GM23338 (cell line): ENCODE measurements around the gene WNT9A. TPM values are rescaled to one million over a fixed set of nuclear protein-coding genes. Genes with fewer than 3 reads are reported as not detected.

Source experiments
- ATAC-seq: fragments of 200-7000 bp; cut with Tn5 transposase; 3 replicates; pipeline ENCODE4 v1.9.1; 2020
- DNase-seq: peaks from one replicate; pipeline ENCODE4 v3.0.0-alpha.2; 2015; ENCODE audit warnings: low spot score
- H2AFZ ChIP-seq: fragments of 200-600 bp; sonication (generic); 2 replicates; pipeline ENCODE4 v1.8.0; 2016; ENCODE audit warnings: antibody characterized with exemption, mild to moderate bottlenecking, moderate library complexity
- H3F3A ChIP-seq: fragments of 200-600 bp; sonication (generic); replicated peaks from 2 replicates; pipeline ENCODE4 v1.8.0; 2017; ENCODE audit warnings: antibody characterized with exemption, mixed run types, low read depth
- H3K27ac ChIP-seq: fragments of 200-600 bp; sonication (generic); 2 replicates; pipeline ENCODE4 v1.6.1; 2016; ENCODE audit warnings: low read depth
- H3K27me3 ChIP-seq: fragments of 200-600 bp; sonication (generic); 2 replicates; pipeline ENCODE4 v1.8.0; 2016; ENCODE audit warnings: mild to moderate bottlenecking, mixed run types, moderate library complexity; ENCODE audit not compliant: insufficient read depth
- H3K36me3 ChIP-seq: fragments of 200-600 bp; sonication (generic); 2 replicates; pipeline ENCODE4 v1.8.0; 2016; ENCODE audit warnings: mild to moderate bottlenecking; ENCODE audit not compliant: insufficient read depth
- H3K4me1 ChIP-seq: fragments of 200-600 bp; sonication (generic); 2 replicates; pipeline ENCODE4 v1.8.0; 2016; ENCODE audit warnings: mild to moderate bottlenecking, moderate library complexity; ENCODE audit not compliant: insufficient read depth
- H3K4me2 ChIP-seq: fragments of 200-600 bp; sonication (generic); 2 replicates; pipeline ENCODE4 v1.7.1; 2017; ENCODE audit warnings: mixed run types
- H3K4me3 ChIP-seq: fragments of 200-600 bp; sonication (generic); 2 replicates; pipeline ENCODE4 v1.6.1; 2016; ENCODE audit warnings: mixed run types
- H3K79me2 ChIP-seq: fragments of 200-600 bp; sonication (generic); replicated peaks from 2 replicates; pipeline ENCODE4 v1.8.0; 2017; ENCODE audit warnings: mild to moderate bottlenecking; ENCODE audit not compliant: insufficient read depth
- H3K9me2 ChIP-seq: fragments of 200-600 bp; sonication (generic); 2 replicates; pipeline ENCODE4 v1.8.0; 2017; ENCODE audit not compliant: insufficient read depth
- H4K20me1 ChIP-seq: fragments of 200-600 bp; sonication (generic); replicated peaks from 2 replicates; pipeline ENCODE4 v1.8.0; 2017; ENCODE audit warnings: mild to moderate bottlenecking; ENCODE audit not compliant: insufficient read depth
- H3K27ac Mint-ChIP-seq: 2 replicates; pipeline ENCODE4 v1.8.0; 2020; ENCODE audit warnings: inconsistent platforms, mild to moderate bottlenecking, moderate library complexity, mixed read lengths
- H3K27me3 Mint-ChIP-seq: 3 replicates; pipeline ENCODE4 v1.8.0; 2022; ENCODE audit warnings: low read depth, mild to moderate bottlenecking, moderate library complexity, mixed read lengths, inconsistent platforms; ENCODE audit not compliant: insufficient read depth, poor library complexity
- H3K36me3 Mint-ChIP-seq: 3 replicates; pipeline ENCODE4 v1.8.0; 2021; ENCODE audit warnings: low read depth, mild to moderate bottlenecking, inconsistent platforms, moderate library complexity, mixed read lengths
- H3K4me1 Mint-ChIP-seq: 3 replicates; pipeline ENCODE4 v1.8.0; 2020; ENCODE audit warnings: mild to moderate bottlenecking, inconsistent platforms, mixed read lengths
- H3K4me3 Mint-ChIP-seq: 3 replicates; pipeline ENCODE4 v1.8.0; 2021; ENCODE audit warnings: moderate library complexity, mild to moderate bottlenecking, inconsistent platforms, mixed read lengths
- H3K9me3 Mint-ChIP-seq: 3 replicates; pipeline ENCODE4 v1.8.0; 2020; ENCODE audit warnings: moderate library complexity, mild to moderate bottlenecking, inconsistent platforms, mixed read lengths
- CREB1 ChIP-seq: fragments of 250-450 bp; sonication (Bioruptor Pico); IDR thresholded peaks from 2 replicates; pipeline ENCODE4 v1.5.0; 2020; ENCODE audit warnings: low read depth, mild to moderate bottlenecking, moderate library complexity
- EZH2 ChIP-seq: fragments of 200-600 bp; sonication (generic); IDR thresholded peaks from one replicate; pipeline ENCODE4 v1.8.0; 2017; ENCODE audit warnings: antibody characterized with exemption, mild to moderate bottlenecking, low read depth; ENCODE audit not compliant: unreplicated experiment
- EZH2phosphoT487 ChIP-seq: fragments of 200-600 bp; sonication (generic); IDR thresholded peaks from one replicate; pipeline ENCODE4 v1.8.1; 2018; ENCODE audit warnings: antibody characterized with exemption; ENCODE audit not compliant: unreplicated experiment
- JUNB ChIP-seq: IDR thresholded peaks from one replicate; pipeline ENCODE4 v1.6.1; 2016; ENCODE audit warnings: antibody characterized with exemption; ENCODE audit not compliant: unreplicated experiment
- NANOG ChIP-seq: IDR thresholded peaks from 2 replicates; pipeline ENCODE4 v1.6.1; 2016; ENCODE audit warnings: antibody characterized with exemption, borderline replicate concordance
- REST ChIP-seq: IDR thresholded peaks from one replicate; pipeline ENCODE4 v1.6.1; 2018; ENCODE audit warnings: antibody characterized with exemption; ENCODE audit not compliant: unreplicated experiment
- ZNF114 ChIP-seq: fragments of 250-450 bp; sonication (Bioruptor Pico); IDR thresholded peaks from 2 replicates; pipeline ENCODE4 v1.5.0; 2020; ENCODE audit warnings: mild to moderate bottlenecking, moderate library complexity
- ZNF331 ChIP-seq: fragments of 250-450 bp; sonication (Bioruptor Pico); IDR thresholded peaks from 2 replicates; pipeline ENCODE4 v1.5.0; 2020; ENCODE audit warnings: low read depth, mild to moderate bottlenecking, moderate library complexity
- polyA plus RNA-seq: library from polyadenylated mRNA; unstranded; fragments of >200 nt; fragmentation: Nextera tagmentation; extraction: Ambion mirVana; gene quantifications from 2 replicates; pipeline ENCODE4 v1.2.1, GENCODE V29; 2016
- total RNA-seq: library from RNA; depleted of rRNA; stranded (reverse); fragments of >200 nt; shearing (Covaris generic); gene quantifications from 2 replicates; pipeline ENCODE4 v1.2.3, GENCODE V29; 2014
- TF ChIP-seq, protein P1 (sequence below), 2 experiments: fragments of 200-600 bp in 1 of 2; sonication (generic) in 1 of 2; conservative IDR thresholded peaks; 2 replicates each; pipeline versions ENCODE4 v1.5.1 to v1.6.1; 2016 to 2017; ENCODE audit warnings: antibody characterized with exemption in 2 of 2, low read depth in 2 of 2, mild to moderate bottlenecking in 2 of 2, moderate library complexity in 1 of 2
- TF ChIP-seq, protein P2 (sequence below): IDR thresholded peaks from 2 replicates; pipeline ENCODE4 v1.6.1; 2016; ENCODE audit warnings: antibody characterized with exemption

The WNT9A gene
- total and polyA plus RNA-seq, 2 experiments from 2014 or later = 0.06 to 2.0 TPM

DNA sequence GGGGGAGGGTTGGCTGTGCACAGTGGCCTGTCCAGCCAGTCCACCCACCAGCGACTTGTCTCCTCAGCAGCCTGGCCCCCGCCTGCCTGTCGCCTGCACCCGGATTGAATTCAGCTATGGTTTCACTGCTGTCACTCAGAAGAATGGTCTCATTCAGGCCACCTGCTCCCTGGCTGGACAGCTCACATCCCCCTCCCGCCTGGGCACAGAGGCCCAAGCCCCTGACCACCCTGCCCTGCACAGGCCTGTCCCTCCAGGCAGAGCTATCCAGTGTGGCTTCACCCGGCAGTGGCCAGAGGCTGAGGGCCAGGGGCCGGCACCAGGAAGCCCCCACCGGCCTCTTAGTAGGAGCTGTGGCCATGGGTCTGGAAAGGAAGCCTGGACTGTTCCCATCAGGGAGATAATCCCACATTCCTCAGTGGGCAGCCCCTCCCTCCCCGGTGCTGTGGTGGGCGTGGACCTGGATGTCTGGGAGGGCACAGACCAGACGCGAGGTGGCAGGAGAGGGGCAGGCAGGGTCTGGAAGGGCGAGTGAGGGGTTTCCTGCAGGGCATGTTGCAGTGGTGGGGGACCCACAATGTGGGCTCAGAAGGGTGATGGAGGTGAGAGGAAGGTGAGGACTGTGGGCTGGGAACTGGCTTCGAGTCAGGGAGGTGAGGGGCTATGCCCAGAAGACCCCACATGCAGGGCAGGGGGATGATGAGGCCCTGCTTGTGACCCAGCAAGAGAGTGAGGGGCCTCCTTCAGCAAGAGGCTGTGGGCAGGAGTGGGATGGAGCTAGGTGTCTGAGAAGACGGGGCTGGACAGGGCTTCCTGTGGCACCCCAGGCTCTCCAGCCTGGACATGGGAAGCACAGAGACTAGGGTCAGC, 30.4 kb downstream of the WNT9A start (continued):
- TF ChIP-seq, protein P1, sequence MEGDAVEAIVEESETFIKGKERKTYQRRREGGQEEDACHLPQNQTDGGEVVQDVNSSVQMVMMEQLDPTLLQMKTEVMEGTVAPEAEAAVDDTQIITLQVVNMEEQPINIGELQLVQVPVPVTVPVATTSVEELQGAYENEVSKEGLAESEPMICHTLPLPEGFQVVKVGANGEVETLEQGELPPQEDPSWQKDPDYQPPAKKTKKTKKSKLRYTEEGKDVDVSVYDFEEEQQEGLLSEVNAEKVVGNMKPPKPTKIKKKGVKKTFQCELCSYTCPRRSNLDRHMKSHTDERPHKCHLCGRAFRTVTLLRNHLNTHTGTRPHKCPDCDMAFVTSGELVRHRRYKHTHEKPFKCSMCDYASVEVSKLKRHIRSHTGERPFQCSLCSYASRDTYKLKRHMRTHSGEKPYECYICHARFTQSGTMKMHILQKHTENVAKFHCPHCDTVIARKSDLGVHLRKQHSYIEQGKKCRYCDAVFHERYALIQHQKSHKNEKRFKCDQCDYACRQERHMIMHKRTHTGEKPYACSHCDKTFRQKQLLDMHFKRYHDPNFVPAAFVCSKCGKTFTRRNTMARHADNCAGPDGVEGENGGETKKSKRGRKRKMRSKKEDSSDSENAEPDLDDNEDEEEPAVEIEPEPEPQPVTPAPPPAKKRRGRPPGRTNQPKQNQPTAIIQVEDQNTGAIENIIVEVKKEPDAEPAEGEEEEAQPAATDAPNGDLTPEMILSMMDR (conservative IDR thresholded peaks at IDR 0.05; ENCODE audit: low read depth in 2 of 2) = no peak
- TF ChIP-seq JUNB (no peak), NANOG (no peak), REST (no peak), ZNF331 (CRISPR knock-in tag) (no peak)

DNA sequence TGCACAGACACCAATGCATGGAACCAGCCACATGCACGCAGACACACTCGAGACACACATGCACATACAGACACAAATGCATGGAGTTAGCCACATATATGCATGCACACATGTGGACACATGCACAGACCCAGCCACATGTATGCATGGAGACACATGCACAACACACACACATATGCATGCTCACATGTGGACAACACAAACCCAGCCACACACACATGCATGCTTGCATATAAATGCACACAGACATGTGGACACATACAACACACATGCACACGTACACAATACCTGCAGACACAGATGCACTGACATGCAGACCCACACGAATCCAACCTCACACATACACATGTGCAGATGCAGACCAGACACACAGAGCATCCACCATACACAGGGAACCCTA, 31.1 kb downstream of the WNT9A start:
- Histone ChIP-seq H4K20me1 (no peaks in the 10 kb centered on the region), H3K79me2 (no peaks in the 10 kb centered on the region), H2AFZ (no peak overlapping the region), H3K9me2 (no peaks in the 10 kb centered on the region), H3K27ac (no peak overlapping the region), H3K4me2 (no peak overlapping the region), H3K4me3 (no peak overlapping the region), H3K4me1 (peaks cover 18% of the 10 kb centered on the region), H3F3A (no peaks in the 10 kb centered on the region), H3K36me3 (no peaks in the 10 kb centered on the region), H3K27me3 (no peaks in the 10 kb centered on the region)
- Mint-ChIP-seq H3K4me3 (no peak overlapping the region), H3K4me1 (peaks cover 32% of the 10 kb centered on the region), H3K9me3 (no peaks in the 10 kb centered on the region), H3K27me3 (peaks cover 8% of the 10 kb centered on the region), H3K36me3 (no peaks in the 10 kb centered on the region), H3K27ac (no peak overlapping the region)
- ATAC-seq (no peak), DNase-seq (no peak)
- no peak for TF ChIP-seq REST
- TF ChIP-seq, protein P2, sequence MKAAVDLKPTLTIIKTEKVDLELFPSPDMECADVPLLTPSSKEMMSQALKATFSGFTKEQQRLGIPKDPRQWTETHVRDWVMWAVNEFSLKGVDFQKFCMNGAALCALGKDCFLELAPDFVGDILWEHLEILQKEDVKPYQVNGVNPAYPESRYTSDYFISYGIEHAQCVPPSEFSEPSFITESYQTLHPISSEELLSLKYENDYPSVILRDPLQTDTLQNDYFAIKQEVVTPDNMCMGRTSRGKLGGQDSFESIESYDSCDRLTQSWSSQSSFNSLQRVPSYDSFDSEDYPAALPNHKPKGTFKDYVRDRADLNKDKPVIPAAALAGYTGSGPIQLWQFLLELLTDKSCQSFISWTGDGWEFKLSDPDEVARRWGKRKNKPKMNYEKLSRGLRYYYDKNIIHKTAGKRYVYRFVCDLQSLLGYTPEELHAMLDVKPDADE = no peak
- TF ChIP-seq ZNF114 (CRISPR knock-in tag) = no peak
- TF ChIP-seq, protein P1 (conservative IDR thresholded peaks at IDR 0.05; ENCODE audit: low read depth in 2 of 2) = no peak
- no peak for TF ChIP-seq ZNF331 (CRISPR knock-in tag)
- no peak for TF ChIP-seq JUNB
- no peak for TF ChIP-seq EZH2phosphoT487
- no peak for TF ChIP-seq NANOG
- no peak for TF ChIP-seq EZH2
- TF ChIP-seq CREB1 (CRISPR knock-in tag) = no peak
